HepG2 (cell line): ENCODE measurements around the gene KIF20A. TPM values are rescaled to one million over a fixed set of nuclear protein-coding genes. Genes with fewer than 3 reads are reported as not detected.

Experiments
- GTF3A ChIP-seq: sonication (generic); formaldehyde crosslinking; conservative IDR thresholded peaks from 2 replicates; pipeline ENCODE4 v1.4.0; 2020; ENCODE audit warnings: mild to moderate bottlenecking, missing genetic modification reagents
- HMG20A ChIP-seq: IDR thresholded peaks from 2 replicates; pipeline ENCODE4 v1.6.1; 2016; ENCODE audit warnings: borderline replicate concordance
- JDP2 ChIP-seq: sonication (generic); formaldehyde crosslinking; IDR thresholded peaks from 2 replicates; pipeline ENCODE4 v1.8.1; 2022; ENCODE audit warnings: missing genetic modification reagents, borderline replicate concordance
- KIAA2018 ChIP-seq: sonication (generic); formaldehyde crosslinking; IDR thresholded peaks from 2 replicates; pipeline ENCODE4 v1.5.0; 2020; ENCODE audit warnings: mild to moderate bottlenecking, missing genetic modification reagents, borderline replicate concordance
- LRRFIP1 ChIP-seq: sonication (generic); formaldehyde crosslinking; conservative IDR thresholded peaks from 2 replicates; pipeline ENCODE4 v1.4.0; 2020; ENCODE audit warnings: missing genetic modification reagents
- MLLT10 ChIP-seq: sonication (generic); formaldehyde crosslinking; IDR thresholded peaks from 2 replicates; pipeline ENCODE4 v1.4.0; 2020; ENCODE audit warnings: missing genetic modification reagents
- NCOA1 ChIP-seq: sonication (generic); formaldehyde crosslinking; IDR thresholded peaks from 2 replicates; pipeline ENCODE4 v1.9.0; 2021; ENCODE audit warnings: missing genetic modification reagents
- NPAS2 ChIP-seq: sonication (generic); formaldehyde crosslinking; IDR thresholded peaks from 2 replicates; pipeline ENCODE4 v1.8.0; 2022; ENCODE audit warnings: mild to moderate bottlenecking, missing genetic modification reagents, borderline replicate concordance
- POLR2A ChIP-seq, 2 experiments: IDR thresholded peaks; 2 replicates each; pipeline ENCODE4 v1.6.1; 2011; ENCODE audit warnings: low read depth in 2 of 2, low read length in 2 of 2, mild to moderate bottlenecking in 1 of 2, moderate library complexity in 1 of 2; ENCODE audit not compliant: insufficient read depth in 1 of 2
- RBM22 ChIP-seq: fragments of 200-400 bp; formaldehyde crosslinking; optimal IDR thresholded peaks from 2 replicates; pipeline ENCODE3; 2017; ENCODE audit warnings: mild to moderate bottlenecking, low read length, moderate library complexity
- SIN3A ChIP-seq: IDR thresholded peaks from 2 replicates; pipeline ENCODE4 v1.6.1; 2011; ENCODE audit warnings: low read depth, mild to moderate bottlenecking, control low read depth, low read length, borderline replicate concordance
- SP2 ChIP-seq: sonication (generic); formaldehyde crosslinking; IDR thresholded peaks from 2 replicates; pipeline ENCODE4 v1.5.1; 2020; ENCODE audit warnings: mild to moderate bottlenecking, missing genetic modification reagents
- ZNF572 ChIP-seq: sonication (generic); formaldehyde crosslinking; IDR thresholded peaks from 2 replicates; pipeline ENCODE4 v1.5.1; 2020; ENCODE audit warnings: mild to moderate bottlenecking, missing genetic modification reagents
- polyA plus RNA-seq, 8 experiments: library from polyadenylated mRNA; depleted of rRNA in 3 of 8; stranded (reverse) in 7 of 8; unstranded in 1 of 8; fragments of >200 nt; fragmentation: Illumina TruSeq in 4 of 8; extraction: Trizol in 4 of 8; gene quantifications; 2 replicates each; pipeline versions ENCODE4 v1.2.1 to v1.2.3, GENCODE V29; 2011 to 2016; ENCODE audit warnings: low read depth in 4 of 8, missing spikeins in 1 of 8, mixed read lengths in 1 of 8; ENCODE audit not compliant: insufficient read depth in 1 of 8
- total RNA-seq, 5 experiments: library from RNA; depleted of rRNA; stranded (reverse); fragments of >200 nt; fragmentation: Illumina TruSeq; extraction: Trizol; gene quantifications; 2 replicates each; pipeline ENCODE4 v1.2.3, GENCODE V29; 2016; ENCODE audit warnings: low read depth in 1 of 5
- TF ChIP-seq, protein P1 (sequence below): sonication (generic); formaldehyde crosslinking; IDR thresholded peaks from 2 replicates; pipeline ENCODE4 v1.8.0; 2022; ENCODE audit warnings: missing genetic modification reagents, low read depth, mild to moderate bottlenecking, borderline replicate concordance
- TF ChIP-seq, protein P2 (sequence below): sonication (generic); formaldehyde crosslinking; IDR thresholded peaks from 2 replicates; pipeline ENCODE4 v1.4.0; 2020; ENCODE audit warnings: missing genetic modification reagents, low read depth, mild to moderate bottlenecking, borderline replicate concordance
- TF ChIP-seq, protein P3 (sequence below): IDR thresholded peaks from 2 replicates; pipeline ENCODE4 v1.6.1; 2016; ENCODE audit warnings: missing biosample characterization, missing genetic modification reagents, low read depth

KIF20A gene
- total and polyA plus RNA-seq, 2 of the 13 experiments (the other 11 are each of a cell fraction or from before 2014, with no cell fraction given), result 17.1 to 66.8 TPM

- TF ChIP-seq NPAS2, result no peak
- TF ChIP-seq, protein P1, sequence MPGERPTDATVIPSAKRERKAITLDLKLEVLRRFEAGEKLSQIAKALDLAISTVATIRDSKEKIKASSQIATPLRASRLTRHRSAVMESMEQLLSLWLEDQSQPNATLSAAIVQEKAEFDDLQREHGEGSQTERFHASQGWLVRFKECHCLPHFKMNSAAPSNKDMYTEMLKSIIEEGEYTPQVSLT (CRISPR knock-in tag), result no peak
- no peak for TF ChIP-seq JDP2 (CRISPR knock-in tag)
- TF ChIP-seq, protein P2, sequence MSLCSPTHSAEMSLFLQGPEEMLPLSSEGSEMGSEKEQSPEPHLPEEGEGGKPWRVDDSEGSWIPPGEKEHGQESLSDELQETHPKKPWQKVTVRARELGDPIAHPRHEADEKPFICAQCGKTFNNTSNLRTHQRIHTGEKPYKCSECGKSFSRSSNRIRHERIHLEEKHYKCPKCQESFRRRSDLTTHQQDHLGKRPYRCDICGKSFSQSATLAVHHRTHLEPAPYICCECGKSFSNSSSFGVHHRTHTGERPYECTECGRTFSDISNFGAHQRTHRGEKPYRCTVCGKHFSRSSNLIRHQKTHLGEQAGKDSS, result no peak
- TF ChIP-seq KIAA2018 (CRISPR knock-in tag), result no peak
- TF ChIP-seq POLR2A (IDR thresholded peaks at IDR 0.05; ENCODE audit: insufficient read depth in 1 of 2, low read depth in 2 of 2, low read length in 2 of 2), result peak; percentile 87 to 92
- TF ChIP-seq NCOA1 (CRISPR knock-in tag), result no peak
- TF ChIP-seq MLLT10, result no peak
- no peak for TF ChIP-seq LRRFIP1 (CRISPR knock-in tag)
- no peak; the same call in 1 of the 2 replicates for TF ChIP-seq GTF3A (CRISPR knock-in tag)
- no peak for TF ChIP-seq ZNF572 (CRISPR knock-in tag)
- TF ChIP-seq RBM22, result no peak
- TF ChIP-seq HMG20A (CRISPR knock-in tag), result no peak
- TF ChIP-seq, protein P3, sequence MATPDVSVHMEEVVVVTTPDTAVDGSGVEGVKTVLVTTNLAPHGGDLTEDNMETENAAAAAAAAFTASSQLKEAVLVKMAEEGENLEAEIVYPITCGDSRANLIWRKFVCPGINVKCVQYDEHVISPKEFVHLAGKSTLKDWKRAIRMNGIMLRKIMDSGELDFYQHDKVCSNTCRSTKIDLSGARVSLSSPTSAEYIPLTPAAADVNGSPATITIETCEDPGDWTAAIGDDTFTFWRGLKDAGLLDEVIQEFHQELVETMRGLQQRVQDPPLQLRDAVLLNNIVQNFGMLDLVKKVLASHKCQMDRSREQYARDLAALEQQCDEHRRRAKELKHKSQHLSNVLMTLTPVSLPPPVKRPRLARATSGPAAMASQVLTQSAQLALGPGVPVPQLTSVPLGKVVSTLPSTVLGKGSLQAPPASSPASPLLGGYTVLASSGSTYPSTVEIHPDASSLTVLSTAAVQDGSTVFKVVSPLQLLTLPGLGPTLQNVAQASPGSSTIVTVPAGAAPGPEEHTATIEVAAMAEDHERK, result no peak
- peak; percentile 100 for TF ChIP-seq SIN3A
- peak; percentile 71 for TF ChIP-seq SP2 (CRISPR knock-in tag)
These were observed at the start of gene KIF20A, which contains the start of gene BRD8 (continued) for GRCh38 chr5:138178516-138179276.
